22Rv1 (cell line): ENCODE data around the gene HPDL.
A peak's percentile ranks its signal among the peaks of the same experiment; 100 is the strongest.
"Not testable (repeated sequence)": the region's sequence is repeated elsewhere in the genome, so short reads cannot be mapped to it uniquely, and the experiment has no call there.

Experiments used
- H3K27ac ChIP-seq: fragments of 450-650 bp; 2 replicates; pipeline ENCODE4 v1.5.1; 2017
- CTCF ChIP-seq: fragments of 450-650 bp; IDR thresholded peaks from 2 replicates; pipeline ENCODE4 v1.5.1; 2017; ENCODE audit warnings: mild to moderate bottlenecking
- ZFX ChIP-seq: fragments of 450-650 bp; IDR thresholded peaks from 2 replicates; pipeline ENCODE4 v1.6.1; 2017; ENCODE audit warnings: antibody characterized with exemption, borderline replicate concordance

HPDL gene

DNA sequence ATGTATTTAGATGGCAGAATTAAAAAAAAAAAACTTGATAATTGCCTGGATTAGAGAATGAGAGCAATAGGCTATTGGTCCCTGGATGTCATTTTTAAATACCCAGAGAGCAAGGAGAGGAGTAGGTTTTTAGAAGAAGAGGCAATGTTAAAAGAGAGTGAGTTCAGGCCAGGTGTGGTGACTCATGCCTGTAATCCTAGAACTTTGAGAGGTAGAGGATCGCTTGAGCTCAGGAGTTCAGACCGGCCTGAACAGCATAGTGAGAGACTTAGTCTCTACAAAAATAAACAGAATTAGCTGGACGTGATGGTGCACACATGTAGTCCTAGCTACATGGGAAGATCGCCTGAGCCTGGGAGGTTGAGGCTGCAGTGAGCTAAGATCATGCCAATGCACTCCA, 29.5 kb downstream of the HPDL start:
- H3K27ac ChIP-seq: no peak overlapping the region
- no peak for TF ChIP-seq ZFX
- TF ChIP-seq CTCF: no peak

DNA sequence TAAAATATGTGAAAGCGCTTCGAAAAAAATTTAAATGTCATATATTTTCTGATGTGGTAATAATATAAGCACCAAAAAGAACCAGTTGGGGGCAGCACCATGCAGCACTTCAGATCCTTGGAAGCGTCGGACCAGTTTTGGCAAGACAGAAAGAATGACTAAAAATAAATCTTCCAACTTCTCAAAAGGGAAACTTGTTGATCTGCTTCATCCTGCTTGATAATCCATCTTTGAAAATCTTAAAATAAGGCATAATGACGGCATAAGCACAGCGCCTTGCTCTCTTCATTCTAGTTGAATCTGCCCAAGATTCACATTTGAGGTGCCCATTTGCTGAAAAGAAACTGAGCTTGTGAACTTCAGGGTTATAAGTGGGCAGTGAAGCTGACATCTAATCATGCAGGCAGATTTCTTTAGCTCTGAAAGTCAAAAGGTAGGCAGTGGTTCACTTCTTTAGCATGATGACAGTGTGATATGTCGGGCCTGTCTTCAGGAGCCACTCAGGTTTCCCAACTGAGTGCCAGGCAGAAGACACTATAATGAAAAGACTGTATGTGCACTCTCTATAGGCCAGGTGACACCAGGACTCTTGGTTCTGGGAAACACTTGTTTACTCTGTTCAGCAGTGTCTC, 33.3 kb downstream of the HPDL start:
- TF ChIP-seq ZFX: no peak
- peak; percentile 82 for TF ChIP-seq CTCF
- no peak overlapping the region for H3K27ac ChIP-seq

GRCh38 chr1:45360981-45361380, 34.3 kb downstream of the HPDL start:
- not testable (repeated sequence) for H3K27ac ChIP-seq

GRCh38 chr1:45364294-45364693, 37.6 kb downstream of the HPDL start:
- TF ChIP-seq ZFX (no peak), CTCF (no peak)
- H3K27ac ChIP-seq: no peak overlapping the region

- TF ChIP-seq ZFX (no peak), CTCF (no peak)
- no peak overlapping the region for H3K27ac ChIP-seq
Observed at GRCh38 chr1:45365051-45365450, 38.4 kb downstream of the HPDL start.

DNA sequence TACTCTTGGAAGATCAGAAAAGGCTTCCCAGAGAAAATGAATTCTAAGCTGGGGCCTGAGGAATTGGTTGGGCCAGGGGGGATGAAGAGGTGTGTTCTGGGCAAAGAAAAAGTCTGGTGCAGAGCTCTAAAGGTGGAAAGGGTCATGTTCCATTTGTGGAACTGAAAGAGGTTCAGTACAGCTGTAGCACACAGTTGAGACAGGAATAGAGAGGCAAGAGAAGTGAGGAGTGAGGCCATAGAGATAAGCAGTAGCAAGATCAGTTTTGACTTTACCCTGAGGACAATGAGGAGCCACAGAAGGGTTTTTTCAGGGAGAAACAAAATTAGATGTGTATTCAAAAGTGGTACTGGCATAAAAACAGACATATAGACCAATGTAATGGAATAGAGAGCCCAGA, 43.9 kb downstream of the HPDL start:
- TF ChIP-seq CTCF: no peak
- no peak for TF ChIP-seq ZFX
- no peak overlapping the region for H3K27ac ChIP-seq

- no peak overlapping the region for H3K27ac ChIP-seq
- TF ChIP-seq ZFX: no peak
- TF ChIP-seq CTCF: no peak
Observed at GRCh38 chr1:45373573-45373972, 46.9 kb downstream of the HPDL start.
